ENCODE data around the gene KCNT2.

- no peak for TF ChIP-seq POLR2A (IDR thresholded peaks at IDR 0.05)
- TF ChIP-seq CTCF (IDR thresholded peaks at IDR 0.05): no peak
Measured at GRCh38 chr1:196427976-196428734, 180.1 kb downstream of the KCNT2 start.

All from heart left ventricle (tissue), 13 donors.